GM18867 (cell line): ENCODE measurements around the gene ATP10A.

ENCODE experiments used
- ATAC-seq: cut with Tn5 transposase; IDR thresholded peaks from one replicate; pipeline ENCODE4 v1.9.1; 2021; ENCODE audit warnings: mild to moderate bottlenecking, moderate library complexity; ENCODE audit not compliant: unreplicated experiment

Gene ATP10A

GRCh38 chr15:25838191-25838870 lies 24.8 kb downstream of the ATP10A start:
- ATAC-seq, result no peak

- ATAC-seq, result no peak
Observed at GRCh38 chr15:25832158-25832557, 31.0 kb downstream of the ATP10A start.

- no peak for ATAC-seq
Observed at GRCh38 chr15:25830844-25831451, 32.2 kb downstream of the ATP10A start.

- ATAC-seq, result no peak
Observed at GRCh38 chr15:25829073-25829472, 34.1 kb downstream of the ATP10A start.

GRCh38 chr15:25825207-25825606 lies 37.9 kb downstream of the ATP10A start:
- ATAC-seq, result no peak

- no peak for ATAC-seq
Observed at GRCh38 chr15:25824618-25825017, 38.5 kb downstream of the ATP10A start.

- ATAC-seq, result no peak
Observed at GRCh38 chr15:25812845-25813244, 50.3 kb downstream of the ATP10A start.

- ATAC-seq, result no peak
Observed at GRCh38 chr15:25812073-25812472, 51.1 kb downstream of the ATP10A start.

GRCh38 chr15:25811481-25811906 lies 51.6 kb downstream of the ATP10A start:
- ATAC-seq, result no peak

- ATAC-seq, result no peak
Observed at GRCh38 chr15:25810631-25811091, 52.5 kb downstream of the ATP10A start.

GRCh38 chr15:25810154-25810553 lies 53.0 kb downstream of the ATP10A start:
- no peak for ATAC-seq

- ATAC-seq, result no peak
Observed at GRCh38 chr15:25807063-25807462, 56.1 kb downstream of the ATP10A start.

GRCh38 chr15:25805031-25805430 lies 58.1 kb downstream of the ATP10A start:
- no peak for ATAC-seq

GRCh38 chr15:25804451-25804850 lies 58.7 kb downstream of the ATP10A start:
- ATAC-seq, result no peak

GRCh38 chr15:25803541-25803940 lies 59.6 kb downstream of the ATP10A start:
- ATAC-seq, result no peak

GRCh38 chr15:25803036-25803435 lies 60.1 kb downstream of the ATP10A start:
- no peak for ATAC-seq

GRCh38 chr15:25802285-25802830 lies 60.8 kb downstream of the ATP10A start:
- no peak for ATAC-seq

GRCh38 chr15:25801586-25802284 lies 61.4 kb downstream of the ATP10A start:
- ATAC-seq, result no peak

GRCh38 chr15:25800761-25801515 lies 62.2 kb downstream of the ATP10A start:
- ATAC-seq, result no peak

- no peak for ATAC-seq
Observed at GRCh38 chr15:25799906-25800700, 63.0 kb downstream of the ATP10A start.
